Glutamatergic neuron (in vitro differentiated cells): ENCODE results near the gene MRPS27. TPM values are rescaled to one million over a fixed set of nuclear protein-coding genes. Genes with fewer than 3 reads are reported as not detected.

Experiments
- DNase-seq: peaks from one replicate; pipeline ENCODE4 v3.0.0; 2022
- H3K27ac Mint-ChIP-seq: one replicate; pipeline ENCODE4 v1.8.0; 2020; ENCODE audit warnings: mild to moderate bottlenecking, mixed read lengths, inconsistent platforms; ENCODE audit not compliant: unreplicated experiment
- H3K27me3 Mint-ChIP-seq: one replicate; pipeline ENCODE4 v1.8.0; 2020; ENCODE audit warnings: mild to moderate bottlenecking, moderate library complexity, mixed read lengths, inconsistent platforms; ENCODE audit not compliant: unreplicated experiment
- H3K36me3 Mint-ChIP-seq: one replicate; pipeline ENCODE4 v1.8.0; 2020; ENCODE audit warnings: mild to moderate bottlenecking, mixed read lengths, inconsistent platforms; ENCODE audit not compliant: unreplicated experiment
- H3K4me1 Mint-ChIP-seq: one replicate; pipeline ENCODE4 v1.8.0; 2020; ENCODE audit warnings: mild to moderate bottlenecking, low read depth, mixed read lengths, inconsistent platforms; ENCODE audit not compliant: unreplicated experiment
- H3K4me3 Mint-ChIP-seq: one replicate; pipeline ENCODE4 v1.8.0; 2020; ENCODE audit warnings: mild to moderate bottlenecking, mixed read lengths, inconsistent platforms; ENCODE audit not compliant: unreplicated experiment
- H3K9me3 Mint-ChIP-seq: one replicate; pipeline ENCODE4 v1.8.0; 2020; ENCODE audit warnings: mild to moderate bottlenecking, moderate library complexity, mixed read lengths, inconsistent platforms; ENCODE audit not compliant: unreplicated experiment
- total RNA-seq: library from RNA; stranded (reverse); fragmentation: NEBNext Ultra II Directional; extraction: Animal tissue kit (Norgen Biotek cat#: 25700); gene quantifications from one replicate; pipeline ENCODE4 v1.2.1, GENCODE V29; 2021; ENCODE audit not compliant: unreplicated experiment
- TF ChIP-seq, protein P1 (sequence below): fragments of 200-600 bp; sonication (generic); IDR thresholded peaks from one replicate; pipeline ENCODE4 v1.5.0; 2021; ENCODE audit not compliant: partially characterized antibody, unreplicated experiment

Gene MRPS27
- total RNA-seq, 1 donor from 2014 or later, result 30.1 TPM

DNA sequence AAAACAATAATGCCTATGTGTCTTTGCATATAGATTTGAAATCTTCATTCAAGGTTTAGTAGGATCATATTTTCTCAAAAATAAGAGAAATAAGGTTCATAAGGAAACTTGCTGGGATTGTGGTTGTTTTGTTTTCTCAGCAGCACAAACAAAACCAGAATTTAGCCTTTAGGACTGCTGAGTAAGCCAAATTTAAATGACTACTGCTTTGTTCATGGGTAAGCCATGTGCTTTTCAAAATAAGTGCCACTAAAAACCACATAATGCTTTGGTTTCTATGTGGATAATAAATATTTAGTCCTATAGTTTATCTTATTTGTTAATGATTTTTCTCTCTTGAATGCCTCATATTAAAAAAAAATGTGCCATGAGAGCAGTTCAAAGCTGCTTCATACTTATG is 38.9 kb upstream of the MRPS27 start:
- no peak overlapping the region for H3K4me3 Mint-ChIP-seq
- H3K36me3 Mint-ChIP-seq, result no peaks in the 10 kb centered on the region
- H3K4me1 Mint-ChIP-seq, result no peaks in the 10 kb centered on the region
- TF ChIP-seq, protein P1, sequence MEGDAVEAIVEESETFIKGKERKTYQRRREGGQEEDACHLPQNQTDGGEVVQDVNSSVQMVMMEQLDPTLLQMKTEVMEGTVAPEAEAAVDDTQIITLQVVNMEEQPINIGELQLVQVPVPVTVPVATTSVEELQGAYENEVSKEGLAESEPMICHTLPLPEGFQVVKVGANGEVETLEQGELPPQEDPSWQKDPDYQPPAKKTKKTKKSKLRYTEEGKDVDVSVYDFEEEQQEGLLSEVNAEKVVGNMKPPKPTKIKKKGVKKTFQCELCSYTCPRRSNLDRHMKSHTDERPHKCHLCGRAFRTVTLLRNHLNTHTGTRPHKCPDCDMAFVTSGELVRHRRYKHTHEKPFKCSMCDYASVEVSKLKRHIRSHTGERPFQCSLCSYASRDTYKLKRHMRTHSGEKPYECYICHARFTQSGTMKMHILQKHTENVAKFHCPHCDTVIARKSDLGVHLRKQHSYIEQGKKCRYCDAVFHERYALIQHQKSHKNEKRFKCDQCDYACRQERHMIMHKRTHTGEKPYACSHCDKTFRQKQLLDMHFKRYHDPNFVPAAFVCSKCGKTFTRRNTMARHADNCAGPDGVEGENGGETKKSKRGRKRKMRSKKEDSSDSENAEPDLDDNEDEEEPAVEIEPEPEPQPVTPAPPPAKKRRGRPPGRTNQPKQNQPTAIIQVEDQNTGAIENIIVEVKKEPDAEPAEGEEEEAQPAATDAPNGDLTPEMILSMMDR, result no peak
- no peak for DNase-seq
- no peaks in the 10 kb centered on the region for H3K27me3 Mint-ChIP-seq
- no peak overlapping the region for H3K27ac Mint-ChIP-seq
- no peaks in the 10 kb centered on the region for H3K9me3 Mint-ChIP-seq

DNA sequence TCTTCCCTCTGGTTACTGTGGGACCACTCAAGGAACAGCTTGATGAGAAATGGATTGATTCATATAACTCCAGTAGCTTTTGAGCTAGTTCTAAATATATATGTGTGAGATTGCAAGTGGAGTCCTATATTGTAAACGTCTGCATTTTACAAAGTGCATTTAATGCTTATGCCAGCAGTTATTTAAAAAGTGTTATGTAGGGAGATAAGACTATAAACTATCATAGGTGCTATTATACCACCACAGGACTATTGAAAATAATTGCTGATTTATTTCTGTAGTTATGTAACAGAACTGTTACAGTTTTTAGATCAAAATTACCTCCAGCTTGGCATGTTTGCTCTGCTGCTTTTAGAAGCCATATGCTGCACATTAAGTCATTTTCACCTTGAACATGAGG is 36.3 kb upstream of the MRPS27 start:
- Mint-ChIP-seq H3K27me3 (no peaks in the 10 kb centered on the region), H3K36me3 (no peaks in the 10 kb centered on the region), H3K4me3 (no peak overlapping the region), H3K27ac (no peak overlapping the region), H3K9me3 (no peaks in the 10 kb centered on the region), H3K4me1 (no peaks in the 10 kb centered on the region)
- no peak for DNase-seq
- TF ChIP-seq, protein P1, result no peak

DNA sequence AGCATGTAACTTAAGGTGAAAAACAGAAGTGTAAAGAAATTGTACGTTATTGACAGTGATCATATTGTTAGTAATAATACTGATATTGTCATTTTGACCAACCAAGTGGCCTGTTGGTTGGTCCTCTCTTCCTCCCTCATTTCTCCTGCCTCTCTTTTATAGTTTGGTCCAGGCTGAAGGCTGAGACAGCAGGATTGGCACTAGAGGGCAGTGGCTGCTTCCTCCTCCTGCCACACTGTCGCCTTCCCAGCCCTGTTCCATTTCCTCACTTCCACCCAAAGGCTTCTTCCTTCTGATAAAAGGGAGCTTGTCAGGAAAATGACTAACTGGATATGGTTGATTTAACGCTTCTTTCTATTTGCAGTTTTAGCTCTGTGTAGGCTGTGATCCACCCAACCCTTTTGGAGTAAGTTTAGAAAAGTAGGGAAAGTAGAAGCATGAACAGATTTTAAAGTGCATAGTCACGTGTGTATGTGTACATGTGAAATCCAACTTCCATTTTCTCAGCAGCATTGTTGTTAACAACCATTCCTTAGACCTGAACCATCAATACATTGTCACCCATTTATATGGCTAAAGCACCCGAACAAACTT is 35.8 kb upstream of the MRPS27 start:
- Mint-ChIP-seq H3K4me3 (no peak overlapping the region), H3K9me3 (no peaks in the 10 kb centered on the region), H3K27ac (no peak overlapping the region), H3K27me3 (no peaks in the 10 kb centered on the region), H3K4me1 (no peaks in the 10 kb centered on the region), H3K36me3 (no peaks in the 10 kb centered on the region)
- TF ChIP-seq, protein P1, result no peak
- DNase-seq, result peak; percentile 61

DNA sequence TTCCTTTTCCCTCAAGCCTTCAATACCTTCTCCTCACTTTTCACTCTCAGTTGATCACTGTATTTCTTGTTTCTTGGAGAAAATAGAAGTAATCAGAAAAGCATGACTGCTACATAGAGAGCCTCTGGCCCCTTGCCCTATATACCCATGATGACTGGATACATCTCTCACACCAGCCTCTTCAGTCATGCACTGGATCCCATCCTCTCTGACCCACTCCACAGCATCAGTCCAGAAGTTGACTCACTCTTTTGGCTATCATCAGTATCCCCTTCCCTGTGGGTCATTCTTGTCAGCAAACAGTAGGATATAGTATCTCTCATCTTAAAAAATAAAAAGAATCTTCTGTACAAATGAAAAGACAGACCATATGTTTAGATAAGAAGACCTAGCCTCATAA is 33.0 kb upstream of the MRPS27 start:
- Mint-ChIP-seq H3K27ac (no peak overlapping the region), H3K9me3 (no peaks in the 10 kb centered on the region), H3K4me1 (no peaks in the 10 kb centered on the region), H3K36me3 (no peaks in the 10 kb centered on the region), H3K4me3 (no peak overlapping the region), H3K27me3 (no peaks in the 10 kb centered on the region)
- TF ChIP-seq, protein P1, result no peak
- no peak for DNase-seq

DNA sequence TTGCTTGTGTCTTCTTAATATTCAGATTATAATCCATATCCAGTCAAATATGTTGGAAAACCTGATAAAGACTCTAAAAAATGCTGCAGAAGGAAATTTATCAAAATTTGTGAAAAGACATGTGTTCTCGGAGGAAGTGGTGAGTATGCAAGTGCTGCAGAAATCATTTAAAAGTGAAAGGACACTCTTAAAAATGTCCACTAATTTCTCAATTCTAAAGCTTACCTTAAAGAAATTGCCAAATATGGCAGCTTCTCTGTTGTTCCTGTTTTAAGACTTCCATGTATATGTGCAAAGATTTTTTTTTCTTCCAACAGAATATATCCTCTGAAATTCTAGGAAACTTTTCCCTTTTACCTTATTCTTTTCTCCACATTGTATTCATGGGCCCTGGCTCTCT is 32.6 kb upstream of the MRPS27 start:
- H3K27ac Mint-ChIP-seq, result no peak overlapping the region
- no peak overlapping the region for H3K4me3 Mint-ChIP-seq
- TF ChIP-seq, protein P1, result no peak
- DNase-seq, result no peak
- no peaks in the 10 kb centered on the region for H3K4me1 Mint-ChIP-seq
- H3K27me3 Mint-ChIP-seq, result no peaks in the 10 kb centered on the region
- no peaks in the 10 kb centered on the region for H3K9me3 Mint-ChIP-seq
- no peaks in the 10 kb centered on the region for H3K36me3 Mint-ChIP-seq
